Measurements from ENCODE around the gene ZRANB2.
A peak's percentile ranks its signal among the peaks of the same experiment; 100 is the strongest.

The ZRANB2 gene

DNA sequence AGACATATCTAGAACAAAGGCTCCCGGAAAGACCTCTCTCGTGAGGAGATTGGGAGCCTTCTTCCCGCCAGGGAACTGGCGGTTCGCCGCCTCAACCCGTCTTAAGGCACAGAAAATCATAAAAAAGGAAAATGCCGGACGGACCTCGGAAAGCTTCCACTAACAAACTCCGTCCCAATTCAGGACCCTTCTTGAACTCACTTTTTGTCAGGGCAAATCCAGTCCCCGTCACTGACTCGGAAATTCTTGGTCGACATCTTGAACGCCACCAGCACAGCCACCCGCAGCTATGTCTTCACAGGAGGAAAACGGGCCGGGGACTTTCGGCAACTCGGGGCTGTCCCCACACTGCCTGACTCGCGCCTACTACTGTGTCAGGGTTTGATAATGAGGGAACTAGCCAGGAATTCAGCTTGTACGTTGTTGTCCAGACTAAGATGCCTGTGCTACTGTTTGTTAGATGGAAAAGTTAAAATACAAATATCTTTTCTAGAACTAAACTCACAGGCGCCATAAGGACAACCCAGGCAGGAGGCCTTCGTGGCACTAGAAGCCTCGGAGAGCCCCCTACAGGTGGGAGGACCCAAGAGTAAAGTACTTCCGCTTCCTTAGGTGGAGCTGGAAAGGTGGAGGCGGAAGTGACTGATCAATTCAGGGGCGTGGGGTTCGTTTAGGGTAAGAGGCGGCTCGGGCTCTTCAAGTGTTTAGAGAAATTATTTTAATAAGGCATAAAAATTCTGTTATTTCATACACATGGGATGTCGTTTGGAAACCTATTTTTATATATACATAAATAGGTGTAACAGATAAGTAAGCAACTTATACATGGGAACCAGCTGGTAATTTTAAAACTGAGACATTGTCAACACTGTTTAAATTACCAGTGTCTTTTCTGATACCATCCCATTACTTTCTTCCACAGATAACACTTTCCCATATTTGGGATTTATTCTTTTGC is at the start of gene ZRANB2 (continued):
- TF ChIP-seq ZNF292 (tag by site-specific recombination; IDR thresholded peaks at IDR 0.05; ENCODE audit: borderline replicate concordance, low read depth) (no peak), ZNF394 (tag by site-specific recombination; IDR thresholded peaks at IDR 0.05; ENCODE audit: borderline replicate concordance) (peak; percentile 72), ZXDB (tag by site-specific recombination; IDR thresholded peaks at IDR 0.05) (peak; percentile 84), ZNF76 (tag by site-specific recombination; IDR thresholded peaks at IDR 0.05; ENCODE audit: borderline replicate concordance, low read depth) (no peak), ZNF701 (tag by site-specific recombination; IDR thresholded peaks at IDR 0.05) (no peak), ZSCAN23 (tag by site-specific recombination; IDR thresholded peaks at IDR 0.05) (no peak), ZNF112 (tag by site-specific recombination; IDR thresholded peaks at IDR 0.05) (no peak), ZNF24 (tag by site-specific recombination; IDR thresholded peaks at IDR 0.05) (0 out of 2 replicates have a peak, but pooled peaks have one; percentile 62), HOXC10 (CRISPR knock-in tag; IDR thresholded peaks at IDR 0.05) (no peak), ZNF654 (tag by site-specific recombination; IDR thresholded peaks at IDR 0.05; ENCODE audit: low read depth) (peak; percentile 5; the same call in 1 of the 2 replicates), PRDM1 (tag by site-specific recombination; IDR thresholded peaks at IDR 0.05) (no peak), ZNF366 (tag by site-specific recombination; conservative IDR thresholded peaks at IDR 0.05) (peak; percentile 31; the same call in 1 of the 2 replicates), ZSCAN30 (tag by site-specific recombination; IDR thresholded peaks at IDR 0.05) (no peak; the same call in 1 of the 2 replicates), ZBTB20 (tag by site-specific recombination; IDR thresholded peaks at IDR 0.05) (no peak), ZNF2 (tag by site-specific recombination; IDR thresholded peaks at IDR 0.05) (0 out of 2 replicates have a peak, but pooled peaks have one; percentile 41), ZNF561 (tag by site-specific recombination; IDR thresholded peaks at IDR 0.05; ENCODE audit: borderline replicate concordance) (no peak), ZNF155 (tag by site-specific recombination; IDR thresholded peaks at IDR 0.05) (no peak), ZBTB48 (tag by site-specific recombination; IDR thresholded peaks at IDR 0.05) (no peak), ZNF26 (tag by site-specific recombination; IDR thresholded peaks at IDR 0.05) (no peak), ZFHX2 (tag by site-specific recombination; conservative IDR thresholded peaks at IDR 0.05) (peak; percentile 32; the same call in 1 of the 2 replicates), ZNF211 (tag by site-specific recombination; IDR thresholded peaks at IDR 0.05; ENCODE audit: low read depth) (no peak), ZBTB8A (tag by site-specific recombination; IDR thresholded peaks at IDR 0.05) (peak; percentile 46; the same call in 1 of the 2 replicates), ZNF132 (tag by site-specific recombination; IDR thresholded peaks at IDR 0.05; ENCODE audit: borderline replicate concordance) (no peak), ZNF645 (tag by site-specific recombination; IDR thresholded peaks at IDR 0.05) (no peak), CTCF (tag by site-specific recombination; IDR thresholded peaks at IDR 0.05) (peak; percentile 90), ZBTB21 (tag by site-specific recombination; IDR thresholded peaks at IDR 0.05) (0 out of 2 replicates have a peak, but pooled peaks have one; percentile 33), ZNF174 (tag by site-specific recombination; IDR thresholded peaks at IDR 0.05) (no peak), ZNF302 (tag by site-specific recombination; IDR thresholded peaks at IDR 0.05; ENCODE audit: low read depth) (no peak)
- TF ChIP-seq, protein P1, sequence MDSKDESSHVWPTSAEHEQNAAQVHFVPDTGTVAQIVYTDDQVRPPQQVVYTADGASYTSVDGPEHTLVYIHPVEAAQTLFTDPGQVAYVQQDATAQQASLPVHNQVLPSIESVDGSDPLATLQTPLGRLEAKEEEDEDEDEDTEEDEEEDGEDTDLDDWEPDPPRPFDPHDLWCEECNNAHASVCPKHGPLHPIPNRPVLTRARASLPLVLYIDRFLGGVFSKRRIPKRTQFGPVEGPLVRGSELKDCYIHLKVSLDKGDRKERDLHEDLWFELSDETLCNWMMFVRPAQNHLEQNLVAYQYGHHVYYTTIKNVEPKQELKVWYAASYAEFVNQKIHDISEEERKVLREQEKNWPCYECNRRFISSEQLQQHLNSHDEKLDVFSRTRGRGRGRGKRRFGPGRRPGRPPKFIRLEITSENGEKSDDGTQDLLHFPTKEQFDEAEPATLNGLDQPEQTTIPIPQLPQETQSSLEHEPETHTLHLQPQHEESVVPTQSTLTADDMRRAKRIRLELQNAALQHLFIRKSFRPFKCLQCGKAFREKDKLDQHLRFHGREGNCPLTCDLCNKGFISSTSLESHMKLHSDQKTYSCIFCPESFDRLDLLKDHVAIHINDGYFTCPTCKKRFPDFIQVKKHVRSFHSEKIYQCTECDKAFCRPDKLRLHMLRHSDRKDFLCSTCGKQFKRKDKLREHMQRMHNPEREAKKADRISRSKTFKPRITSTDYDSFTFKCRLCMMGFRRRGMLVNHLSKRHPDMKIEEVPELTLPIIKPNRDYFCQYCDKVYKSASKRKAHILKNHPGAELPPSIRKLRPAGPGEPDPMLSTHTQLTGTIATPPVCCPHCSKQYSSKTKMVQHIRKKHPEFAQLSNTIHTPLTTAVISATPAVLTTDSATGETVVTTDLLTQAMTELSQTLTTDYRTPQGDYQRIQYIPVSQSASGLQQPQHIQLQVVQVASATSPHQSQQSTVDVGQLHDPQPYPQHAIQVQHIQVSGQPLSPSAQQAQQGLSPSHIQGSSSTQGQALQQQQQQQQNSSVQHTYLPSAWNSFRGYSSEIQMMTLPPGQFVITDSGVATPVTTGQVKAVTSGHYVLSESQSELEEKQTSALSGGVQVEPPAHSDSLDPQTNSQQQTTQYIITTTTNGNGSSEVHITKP (tag by site-specific recombination; IDR thresholded peaks at IDR 0.05) = peak; percentile 54
- TF ChIP-seq, protein P2, sequence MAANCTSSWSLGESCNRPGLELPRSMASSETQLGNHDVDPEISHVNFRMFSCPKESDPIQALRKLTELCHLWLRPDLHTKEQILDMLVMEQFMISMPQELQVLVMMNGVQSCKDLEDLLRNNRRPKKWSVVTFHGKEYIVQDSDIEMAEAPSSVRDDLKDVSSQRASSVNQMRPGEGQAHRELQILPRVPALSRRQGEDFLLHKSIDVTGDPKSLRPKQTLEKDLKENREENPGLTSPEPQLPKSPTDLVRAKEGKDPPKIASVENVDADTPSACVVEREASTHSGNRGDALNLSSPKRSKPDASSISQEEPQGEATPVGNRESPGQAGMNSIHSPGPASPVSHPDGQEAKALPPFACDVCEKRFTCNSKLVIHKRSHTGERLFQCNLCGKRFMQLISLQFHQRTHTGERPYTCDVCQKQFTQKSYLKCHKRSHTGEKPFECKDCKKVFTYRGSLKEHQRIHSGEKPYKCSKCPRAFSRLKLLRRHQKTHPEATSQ (tag by site-specific recombination; IDR thresholded peaks at IDR 0.05) = no peak
